Activated CD4-positive, alpha-beta T cell treated with anti-CD3 and anti-CD28 coated beads for 1 hour (primary cell): Measurements from ENCODE around the gene GPSM1.

Source experiments
- DNase-seq: peaks from one replicate; pipeline ENCODE4 v3.0.0-alpha.2; 2020

GPSM1 gene

GRCh38 chr9:136327304-136327974 lies at the start of gene GPSM1:
GPSM1 (plus strand) TSS chr9:136327539; CDS start chr9:136327696, 157 bp downstream.
- peak; percentile 20 for DNase-seq

GRCh38 chr9:136277746-136278145 lies 49.6 kb upstream of the GPSM1 start:
- DNase-seq: no peak

DNA sequence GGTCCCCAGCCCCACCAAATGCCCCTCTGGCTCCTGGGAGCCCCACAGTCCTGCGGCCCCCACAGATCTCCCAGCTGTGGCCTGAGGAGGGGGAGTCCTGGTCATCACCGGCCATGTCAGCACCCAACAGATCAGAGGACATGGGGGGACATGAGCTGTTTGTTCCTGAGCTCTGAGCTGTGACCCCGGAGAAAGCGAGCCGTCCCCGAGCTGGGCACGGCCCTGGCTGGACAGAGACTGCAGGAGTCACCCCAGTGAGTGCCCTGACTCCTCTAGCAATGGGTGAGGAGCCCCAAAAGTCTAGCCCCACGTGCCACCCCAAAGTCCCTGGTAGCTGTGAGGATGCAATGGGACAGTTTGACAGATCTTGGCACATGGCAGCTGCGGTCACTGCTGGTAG lies 49.1 kb upstream of the GPSM1 start:
- DNase-seq: no peak

DNA sequence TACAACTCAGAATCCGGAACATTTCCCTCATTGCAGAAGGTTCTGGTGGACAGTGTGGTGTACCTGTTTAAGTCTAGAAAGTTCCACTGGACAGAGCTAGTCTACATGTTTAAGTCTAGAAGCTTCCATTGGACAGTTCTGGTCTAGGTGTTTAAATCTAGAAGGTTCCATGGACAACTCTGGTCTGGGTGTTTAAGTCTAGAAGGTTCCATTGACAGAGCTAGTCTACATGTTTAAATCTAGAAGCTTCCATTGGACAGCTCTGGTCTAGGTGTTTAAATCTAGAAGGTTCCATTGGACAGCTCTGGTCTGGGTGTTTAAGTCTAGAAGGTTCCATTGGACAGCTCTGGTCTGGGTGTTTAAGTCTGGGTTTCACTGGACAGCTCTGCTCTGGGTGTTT lies 48.4 kb upstream of the GPSM1 start:
- DNase-seq: no peak

DNA sequence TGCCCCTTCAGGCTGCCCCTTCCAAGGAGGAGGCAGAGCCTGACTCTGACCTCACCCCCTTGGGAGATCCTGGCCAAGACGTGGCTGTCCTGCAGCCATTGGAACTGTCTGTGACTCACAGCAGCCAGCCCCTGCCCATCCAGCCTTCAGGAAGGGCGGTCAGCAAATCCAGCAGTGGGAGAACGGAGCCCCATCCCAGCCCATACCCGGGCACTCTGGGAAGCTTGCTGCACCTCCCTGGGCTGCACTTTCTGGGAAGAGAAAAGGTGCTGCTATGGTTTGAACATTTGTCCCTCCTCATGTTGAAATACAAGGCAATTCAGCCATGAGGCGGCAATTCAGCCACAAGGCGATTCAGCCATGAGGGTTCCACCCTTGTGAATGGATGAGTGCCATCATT lies 47.9 kb upstream of the GPSM1 start:
- no peak for DNase-seq

DNA sequence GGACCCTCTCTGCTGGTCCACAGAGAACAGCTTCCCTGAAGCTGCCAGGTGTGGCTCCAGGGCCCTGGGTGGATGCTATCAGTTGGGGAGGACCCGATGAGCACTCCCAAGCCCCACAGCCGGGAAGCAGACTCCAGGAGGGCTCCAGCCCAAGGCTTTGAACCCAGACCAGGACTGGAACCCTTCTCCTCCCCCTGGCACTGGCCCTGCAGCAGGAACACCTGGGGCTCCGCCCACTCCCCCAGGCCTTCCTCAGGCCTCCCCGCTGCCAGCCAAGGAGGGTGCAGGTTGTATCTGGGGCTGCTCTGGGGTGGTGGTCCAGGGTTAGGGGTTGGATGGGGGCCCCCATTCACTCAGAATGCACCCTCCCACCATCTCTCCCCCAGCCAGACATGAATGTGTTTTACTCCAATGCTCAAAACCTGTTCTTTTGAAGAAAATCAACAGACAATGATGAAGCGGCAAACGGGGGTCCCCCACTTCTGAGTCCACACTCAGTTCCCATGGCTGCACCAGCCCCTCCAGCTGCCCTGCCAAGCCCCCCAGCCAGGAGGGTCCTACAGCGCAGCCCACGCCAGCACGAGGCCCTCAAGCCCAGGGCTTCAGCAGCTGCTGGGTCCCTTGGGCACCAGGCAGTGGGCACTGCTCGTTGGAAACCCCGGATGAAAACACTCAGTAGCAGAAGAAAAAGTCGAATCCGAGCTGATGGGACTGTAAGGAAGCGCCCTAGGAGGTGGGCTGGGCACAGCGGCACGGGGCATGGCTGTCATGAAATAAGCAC lies 46.6 kb upstream of the GPSM1 start:
- DNase-seq: no peak

GRCh38 chr9:136281421-136282271 lies 45.7 kb upstream of the GPSM1 start:
- no peak for DNase-seq

- no peak for DNase-seq
These were observed 45.0 kb upstream of the GPSM1 start for GRCh38 chr9:136282272-136282861.

DNA sequence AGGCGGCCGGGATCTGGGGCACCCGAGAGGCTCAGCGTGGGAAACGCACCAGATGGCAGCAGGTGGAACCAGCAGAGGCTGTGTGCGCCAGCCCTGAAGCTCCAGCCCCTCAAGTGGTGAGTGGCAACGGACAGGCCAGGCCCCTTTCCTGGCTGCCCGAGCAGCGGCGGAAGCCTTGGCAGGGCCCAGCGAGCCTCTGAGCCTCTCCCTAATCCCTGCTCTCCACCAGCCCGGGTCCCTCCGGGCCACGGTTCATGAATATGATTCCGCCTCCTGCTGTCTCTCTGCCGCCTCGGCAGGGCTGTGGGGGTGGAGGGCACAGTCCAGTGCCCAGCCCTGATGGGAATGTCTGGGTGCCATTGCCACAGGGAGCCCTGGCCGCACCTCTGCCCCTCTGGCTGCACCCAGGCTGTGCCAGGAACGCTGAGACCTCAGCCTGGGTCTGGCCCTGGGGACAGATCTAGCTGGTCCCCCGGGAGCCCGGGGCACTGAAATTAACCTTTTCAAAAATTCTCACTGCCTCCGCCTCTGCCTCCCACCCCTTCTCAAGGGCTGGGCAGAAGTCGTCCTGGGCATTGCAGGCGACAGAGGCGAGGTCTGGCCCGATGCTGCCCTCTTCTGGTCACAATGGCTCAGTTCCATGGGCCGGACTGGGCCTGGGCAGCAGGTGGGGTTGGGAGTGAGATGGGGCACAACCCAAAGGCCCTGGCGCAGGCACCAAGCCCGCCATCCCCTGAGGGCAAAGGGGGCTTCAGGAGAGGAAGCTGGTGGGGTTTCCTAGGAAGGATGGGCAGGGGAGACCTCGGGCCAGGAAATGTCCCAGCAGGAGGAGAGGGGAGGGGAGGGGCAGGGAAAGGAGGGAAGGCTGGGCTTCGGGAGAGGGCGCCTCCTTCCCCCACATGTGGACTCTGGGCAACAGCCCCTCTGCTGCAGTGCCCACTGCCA lies 43.8 kb upstream of the GPSM1 start:
- DNase-seq: peak; percentile 57

DNA sequence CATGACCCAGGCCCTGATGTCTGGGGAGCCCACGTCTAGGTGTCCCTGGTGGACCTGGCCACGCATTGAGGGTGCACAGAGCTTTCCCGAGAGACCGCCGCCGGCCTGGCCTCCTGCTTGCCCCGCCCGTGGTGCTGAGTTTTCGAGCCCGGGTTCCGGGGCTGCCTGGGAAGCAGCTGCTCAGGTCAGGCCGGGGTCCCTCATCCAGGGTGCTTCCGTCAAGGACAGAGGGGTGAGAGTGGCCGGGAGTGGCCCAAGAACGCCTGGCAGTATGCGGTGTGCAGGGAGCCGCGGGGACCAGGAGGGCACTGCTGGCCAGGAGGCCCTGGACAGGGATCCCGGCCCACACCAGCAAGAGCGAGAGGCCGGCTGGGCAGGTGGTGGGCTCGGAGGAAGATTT lies 43.0 kb upstream of the GPSM1 start:
- no peak for DNase-seq

DNA sequence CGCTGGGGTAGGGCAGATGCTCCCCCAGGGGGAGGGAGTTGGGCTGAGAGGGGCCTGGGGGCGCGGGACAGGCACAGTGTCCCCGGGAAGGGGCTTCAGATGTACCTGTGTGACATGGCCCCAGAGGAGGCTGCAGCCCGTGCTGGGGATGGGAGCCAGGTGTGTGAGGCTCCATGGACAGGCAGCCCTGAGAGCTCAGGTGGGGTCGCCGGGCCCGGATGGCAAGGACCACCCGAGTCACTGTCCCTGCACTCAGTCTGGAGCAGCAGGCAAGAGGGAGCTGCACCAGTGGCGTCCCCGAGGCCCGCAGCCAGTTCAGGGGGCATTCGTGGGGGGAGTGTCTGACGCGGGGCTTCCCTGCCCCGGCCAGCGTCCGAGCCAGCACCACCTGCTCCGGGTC lies 42.4 kb upstream of the GPSM1 start:
- DNase-seq: no peak

DNA sequence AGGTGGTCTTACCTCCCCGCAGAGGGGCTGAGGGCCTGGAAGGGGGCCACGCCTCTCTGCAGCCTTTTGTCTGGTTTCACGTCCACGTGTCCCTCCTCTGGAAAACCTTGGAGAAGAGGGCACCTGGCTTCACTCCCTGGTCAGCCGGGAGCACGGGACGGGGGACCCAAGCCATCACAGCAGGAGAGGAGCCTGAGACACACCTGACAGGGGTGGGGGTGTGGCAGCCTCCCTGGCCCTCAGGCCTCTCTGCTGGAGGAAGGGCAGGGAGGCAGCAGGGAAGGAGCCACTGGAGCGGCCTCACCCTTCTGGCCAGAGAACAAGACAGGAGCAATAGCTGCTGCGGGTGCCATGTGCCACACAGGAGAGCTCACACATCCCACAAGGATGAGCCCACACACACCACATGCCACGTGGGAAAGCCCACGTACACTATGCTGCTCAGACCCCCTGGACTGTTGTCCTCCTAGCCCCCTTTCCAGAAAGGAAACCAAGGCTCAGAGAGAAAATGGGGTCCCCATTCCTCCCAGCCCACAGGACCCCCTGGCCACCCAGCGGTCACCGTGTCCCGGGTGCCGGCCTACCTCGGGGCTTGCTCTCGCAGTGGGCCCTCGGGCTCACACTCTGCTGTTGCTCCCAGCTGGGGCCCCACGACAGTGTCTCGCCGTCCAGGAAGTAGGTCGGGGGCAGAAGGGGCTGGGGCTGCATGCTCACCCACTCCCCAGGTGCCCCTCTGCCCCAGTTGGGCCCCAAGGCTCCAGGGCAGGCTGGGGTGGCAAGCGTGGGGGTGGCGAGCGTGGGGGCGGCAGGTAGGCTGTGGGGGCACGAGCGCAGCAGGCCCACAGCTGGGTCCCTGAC lies 41.6 kb upstream of the GPSM1 start:
- no peak for DNase-seq

- DNase-seq: no peak
These were observed 40.9 kb upstream of the GPSM1 start for GRCh38 chr9:136286359-136286986.

GRCh38 chr9:136286987-136287379 lies 40.4 kb upstream of the GPSM1 start:
- DNase-seq: no peak

DNA sequence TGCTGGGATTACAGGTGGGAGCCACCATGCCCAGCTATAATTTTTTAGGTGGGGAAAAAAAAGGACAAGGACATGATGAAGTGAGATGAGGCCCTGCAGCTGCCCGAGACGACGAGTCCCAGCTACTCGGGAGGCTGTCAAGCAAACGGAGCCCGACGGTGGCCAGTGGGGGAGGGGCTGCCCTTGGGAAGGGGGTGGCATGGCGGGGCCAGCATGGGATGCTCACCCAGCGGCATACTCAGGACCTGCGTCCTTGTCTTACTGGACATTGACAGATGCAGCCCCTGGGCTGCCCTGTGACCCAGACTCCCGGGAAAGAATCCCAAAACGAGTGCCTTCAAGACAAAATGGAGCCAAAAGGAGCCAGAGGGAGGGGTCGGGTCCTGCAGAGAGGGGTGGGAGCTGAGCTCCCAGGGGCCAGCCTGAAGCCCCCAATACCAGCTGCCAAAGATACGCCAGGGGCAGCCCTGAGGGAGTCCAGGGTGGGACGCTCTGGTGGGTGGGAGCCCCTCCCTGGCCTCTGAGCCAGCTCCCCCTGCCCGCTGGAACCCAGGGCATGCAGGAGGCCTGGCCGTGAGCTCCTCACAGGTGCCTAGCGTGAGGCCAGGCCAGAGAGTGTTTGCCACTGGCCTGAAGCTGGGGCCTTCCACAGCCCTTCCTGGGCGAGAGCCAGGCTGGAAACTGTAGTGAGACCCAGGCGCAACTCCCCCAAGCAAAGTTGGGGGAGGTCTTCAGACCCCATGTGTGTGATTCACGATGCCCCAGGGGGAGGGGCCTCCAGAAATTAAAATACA lies 39.2 kb upstream of the GPSM1 start:
- no peak for DNase-seq

- DNase-seq: no peak
These were observed 37.5 kb upstream of the GPSM1 start for GRCh38 chr9:136289651-136290507.

DNA sequence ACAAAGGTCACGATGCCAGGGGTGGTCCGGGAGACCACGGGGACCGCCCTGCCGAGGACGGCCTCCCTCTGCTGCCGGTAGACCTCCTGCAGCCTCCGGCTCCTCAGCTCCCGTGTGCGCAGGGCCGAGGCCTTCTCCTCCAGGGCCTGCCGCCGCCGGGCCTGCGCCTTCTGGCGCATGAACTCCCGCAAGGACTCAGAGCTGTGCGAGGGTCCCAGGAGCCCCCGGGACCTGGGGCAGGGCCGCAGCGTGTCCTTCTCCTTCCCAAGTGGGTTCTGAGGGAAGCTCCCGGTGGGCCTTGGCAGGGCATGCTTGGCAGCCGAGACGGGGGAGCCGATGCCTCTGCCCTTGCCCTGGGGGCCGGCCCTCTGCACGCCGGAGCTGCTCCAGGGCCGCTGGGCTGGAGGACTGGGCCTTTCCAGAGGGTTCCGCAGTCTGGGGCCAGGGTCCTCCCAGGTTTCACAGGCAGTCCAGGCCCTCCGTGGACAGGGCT lies 36.8 kb upstream of the GPSM1 start:
- DNase-seq: no peak

GRCh38 chr9:136291306-136292025 lies 35.9 kb upstream of the GPSM1 start:
- DNase-seq: no peak
